Activated T-helper 17 cell treated with anti-CD3 and anti-CD28 coated beads, Interleukin-2, amount 50 U/mL, for 72 hours (primary cell): ENCODE results near the gene ZNF397. TPM values are rescaled to one million over a fixed set of nuclear protein-coding genes. Genes with fewer than 3 reads are reported as not detected.

Experiments
- ATAC-seq: fragments of 150-1000 bp; cut with Tn5 transposase; replicated peaks from 2 replicates; pipeline ENCODE4 v1.10.0; 2021; ENCODE audit warnings: mild to moderate bottlenecking, moderate library complexity
- H3K27ac Mint-ChIP-seq: one replicate; pipeline ENCODE4 v1.8.0; 2022; ENCODE audit warnings: mixed read lengths
- H3K27me3 Mint-ChIP-seq: one replicate; pipeline ENCODE4 v1.8.0; 2022; ENCODE audit warnings: mixed read lengths
- H3K36me3 Mint-ChIP-seq: one replicate; pipeline ENCODE4 v1.8.0; 2022; ENCODE audit warnings: low read depth, mild to moderate bottlenecking, mixed read lengths
- H3K4me1 Mint-ChIP-seq: one replicate; pipeline ENCODE4 v1.8.0; 2022; ENCODE audit warnings: mixed read lengths
- H3K4me3 Mint-ChIP-seq: one replicate; pipeline ENCODE4 v1.8.0; 2022; ENCODE audit warnings: mild to moderate bottlenecking, mixed read lengths
- H3K9me3 Mint-ChIP-seq: one replicate; pipeline ENCODE4 v1.8.0; 2022; ENCODE audit warnings: mixed read lengths
- total RNA-seq, 2 donors: library from RNA; stranded (reverse); gene quantifications; one replicate each; pipeline ENCODE4 v1.2.3, GENCODE V29; 2022

Gene ZNF397
- total RNA-seq, 2 donors from 2014 or later, result 9.7 to 25.0 TPM

- Mint-ChIP-seq H3K27me3 (no peaks in the 10 kb centered on the region), H3K4me3 (peak overlapping the region; percentile 98), H3K27ac (peak overlapping the region; percentile 98), H3K36me3 (peaks cover 58% of the 10 kb centered on the region), H3K9me3 (no peaks in the 10 kb centered on the region), H3K4me1 (peaks cover 17% of the 10 kb centered on the region)
- no peak for ATAC-seq
Observed at GRCh38 chr18:35291166-35291565, 50.3 kb downstream of the ZNF397 start.

- Mint-ChIP-seq H3K27ac (no peak overlapping the region), H3K4me3 (no peak overlapping the region), H3K9me3 (peaks cover 7% of the 10 kb centered on the region), H3K36me3 (peaks cover 95% of the 10 kb centered on the region), H3K27me3 (no peaks in the 10 kb centered on the region), H3K4me1 (peaks cover 9% of the 10 kb centered on the region)
- ATAC-seq, result no peak
Observed at GRCh38 chr18:35296060-35296459, 55.2 kb downstream of the ZNF397 start.

- H3K27me3 Mint-ChIP-seq, result no peaks in the 10 kb centered on the region
- peaks cover 34% of the 10 kb centered on the region for H3K9me3 Mint-ChIP-seq
- H3K4me3 Mint-ChIP-seq, result no peak overlapping the region
- no peaks in the 10 kb centered on the region for H3K4me1 Mint-ChIP-seq
- H3K36me3 Mint-ChIP-seq, result peaks cover 94% of the 10 kb centered on the region
- no peak for ATAC-seq
- no peak overlapping the region for H3K27ac Mint-ChIP-seq
Observed at GRCh38 chr18:35303610-35304009, 62.8 kb downstream of the ZNF397 start.

- Mint-ChIP-seq H3K9me3 (peaks cover 41% of the 10 kb centered on the region), H3K4me3 (no peak overlapping the region)
- ATAC-seq, result no peak
Observed at GRCh38 chr18:35306588-35307250, 65.9 kb downstream of the ZNF397 start.

More at GRCh38 chr18:35306588-35307250, 65.9 kb downstream of the ZNF397 start:
- Mint-ChIP-seq H3K36me3 (peaks cover 68% of the 10 kb centered on the region), H3K27me3 (no peaks in the 10 kb centered on the region), H3K27ac (no peak overlapping the region), H3K4me1 (no peaks in the 10 kb centered on the region)

Other genes with a start within 250 kb of the ZNF397 start
- 10 to 100 TPM; 31.6 to 32.5 TPM for gene MAPRE2, start 199.6 kb upstream of the ZNF397 start, total RNA-seq
- gene ZSCAN30, start 49.2 kb downstream of the ZNF397 start, total RNA-seq, result 10 to 100 TPM; 12.8 to 25.8 TPM
- 10 to 100 TPM; 36.3 to 37.6 TPM for gene ZNF24, start 103.4 kb downstream of the ZNF397 start, total RNA-seq
- gene ZNF396, start 136.3 kb downstream of the ZNF397 start, total RNA-seq, result under 1 TPM; 0.37 to 0.87 TPM